Measurements from ENCODE around the gene PAN3. TPM values are rescaled to one million over a fixed set of nuclear protein-coding genes. Genes with fewer than 3 reads are reported as not detected.

Gene PAN3
- total RNA-seq, 2 donors from 2014 or later: 23.7 to 26.7 TPM

DNA sequence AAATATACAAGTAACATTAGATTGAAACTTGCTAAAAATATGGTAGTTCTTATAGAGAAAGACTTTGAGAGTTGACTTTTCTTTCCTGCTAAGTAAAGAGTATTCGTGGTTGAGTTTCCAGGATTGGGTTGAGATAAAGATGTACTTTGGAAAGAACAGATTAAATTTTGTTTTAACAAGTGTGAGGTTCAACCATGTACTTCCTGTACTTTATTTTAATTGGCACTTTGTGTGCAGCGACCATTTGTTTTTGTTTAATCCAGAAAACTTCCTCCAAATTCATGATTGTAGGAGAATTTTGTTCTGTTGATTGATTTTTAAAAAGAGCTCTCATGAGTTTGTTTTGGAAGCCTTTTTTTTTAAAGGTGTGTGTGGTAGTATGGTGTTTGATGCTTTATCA is 46.9 kb downstream of the PAN3 start:
- intact Hi-C loops (cut with DNase I): no loop called here

DNA sequence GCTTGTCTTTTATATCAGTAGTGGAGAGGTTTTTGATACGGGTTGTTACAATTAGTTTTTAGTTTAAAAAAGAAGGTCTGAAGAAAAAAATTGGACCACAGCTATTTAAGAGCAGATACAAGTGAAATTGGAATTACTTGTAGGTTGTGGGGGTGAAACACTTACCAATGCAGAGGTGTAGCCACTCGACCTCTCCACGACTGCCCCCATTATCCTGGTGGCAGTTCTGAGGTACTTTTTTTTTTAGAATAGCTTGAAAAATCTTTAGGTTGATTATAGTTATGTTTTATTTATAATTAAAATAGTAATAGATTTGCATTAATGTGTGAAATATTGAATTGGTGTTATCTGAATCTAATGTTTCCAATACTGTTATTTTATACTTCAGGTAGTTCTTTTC is 60.7 kb downstream of the PAN3 start:
- intact Hi-C loops (cut with DNase I): no loop called here
- DNase-seq (ENCODE audit: low spot score): no peak

More for the DNA sequence above, 46.9 kb downstream of the PAN3 start:
- no peak for DNase-seq (ENCODE audit: low spot score)

DNA sequence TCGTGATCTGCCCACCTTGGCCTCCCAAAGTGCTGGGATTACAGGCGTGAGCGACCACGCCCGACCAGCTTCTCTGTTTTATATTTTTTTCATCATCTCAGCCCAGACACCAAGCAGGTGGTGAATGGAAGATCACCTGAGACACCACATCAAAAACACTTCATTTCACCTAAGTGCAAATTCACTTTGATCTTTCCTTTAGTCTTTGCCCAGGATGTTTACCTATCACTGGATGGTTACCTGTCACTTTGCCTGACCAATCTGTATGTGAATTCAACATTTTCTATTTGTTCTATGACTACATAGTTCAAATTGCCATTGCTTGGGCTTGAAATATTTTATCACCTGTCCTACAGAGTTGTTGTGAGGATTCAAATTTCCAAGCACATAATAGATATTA is 65.7 kb downstream of the PAN3 start:
- intact Hi-C loops (cut with DNase I): no loop called here
- no peak for DNase-seq (ENCODE audit: low spot score)

- no peak for DNase-seq (ENCODE audit: low spot score)
- intact Hi-C loops (cut with DNase I): no loop called here
Observed at GRCh38 chr13:28204690-28205443, 66.5 kb downstream of the PAN3 start.

DNA sequence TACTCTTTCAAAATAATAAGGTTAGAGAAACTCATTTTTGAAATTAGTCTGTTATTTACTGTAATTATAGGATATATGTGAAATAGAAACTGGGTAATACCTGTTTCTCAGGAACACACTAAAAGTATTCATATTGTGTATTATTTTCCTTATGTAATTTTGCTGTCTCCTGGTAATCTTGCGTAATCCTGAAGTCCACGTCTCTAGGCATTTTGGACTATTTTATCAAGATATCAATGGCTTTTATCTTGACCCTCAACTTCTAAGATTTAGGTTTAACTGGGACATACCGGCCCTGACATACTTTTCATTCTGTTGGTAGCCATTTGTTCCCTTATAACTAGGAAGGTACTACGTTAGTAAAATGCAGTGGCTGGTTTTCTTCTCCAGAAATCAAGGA is 80.3 kb downstream of the PAN3 start:
- DNase-seq (ENCODE audit: low spot score): no peak
- intact Hi-C loops (cut with DNase I): no loop called here

DNA sequence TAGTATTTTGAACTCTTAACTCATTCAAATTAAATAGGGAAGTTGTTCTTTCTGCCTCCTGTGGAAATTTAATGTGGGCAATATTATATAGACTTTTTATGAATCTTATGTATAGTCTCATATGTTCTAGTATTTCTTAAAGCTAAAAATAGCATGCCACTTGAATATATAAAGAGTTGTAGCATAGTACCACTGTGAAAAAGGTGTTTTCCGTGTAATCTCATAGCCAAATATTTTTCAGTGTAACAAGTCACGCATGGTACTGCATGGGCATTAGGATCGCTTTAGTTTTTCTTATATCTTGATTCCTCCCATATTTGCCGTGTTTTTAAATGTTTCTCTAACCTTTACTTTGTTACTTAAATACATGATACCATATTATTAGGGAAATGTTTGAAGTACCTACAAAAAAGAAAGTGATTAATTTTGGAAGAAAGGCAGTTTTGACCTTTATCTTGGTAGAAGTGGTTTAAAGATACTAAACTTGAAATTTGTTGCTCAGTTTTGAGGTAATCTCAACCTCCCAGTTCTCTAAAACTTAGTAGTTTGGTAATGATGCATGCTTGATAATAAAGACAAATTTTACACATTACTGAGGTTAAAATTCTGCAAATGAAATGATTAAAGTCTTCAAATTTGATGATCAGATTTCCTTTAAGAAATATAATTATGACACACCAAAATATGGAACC is 81.2 kb downstream of the PAN3 start:
- intact Hi-C loops (cut with DNase I): no loop called here
- DNase-seq (ENCODE audit: low spot score): no peak

- no peak for DNase-seq (ENCODE audit: low spot score)
- intact Hi-C loops (cut with DNase I): no loop called here
Observed at GRCh38 chr13:28220166-28220565, 81.8 kb downstream of the PAN3 start.

GRCh38 chr13:28229522-28230411 is 91.4 kb downstream of the PAN3 start:
- intact Hi-C loops (cut with DNase I): no loop called here
- no peak for DNase-seq (ENCODE audit: low spot score)

GRCh38 chr13:28231642-28232041 is 93.3 kb downstream of the PAN3 start:
- DNase-seq (ENCODE audit: low spot score): no peak
- intact Hi-C loops (cut with DNase I): no loop called here

- intact Hi-C loops (cut with DNase I): no loop called here
- DNase-seq (ENCODE audit: low spot score): no peak
Observed at GRCh38 chr13:28237944-28238343, 99.6 kb downstream of the PAN3 start.

DNA sequence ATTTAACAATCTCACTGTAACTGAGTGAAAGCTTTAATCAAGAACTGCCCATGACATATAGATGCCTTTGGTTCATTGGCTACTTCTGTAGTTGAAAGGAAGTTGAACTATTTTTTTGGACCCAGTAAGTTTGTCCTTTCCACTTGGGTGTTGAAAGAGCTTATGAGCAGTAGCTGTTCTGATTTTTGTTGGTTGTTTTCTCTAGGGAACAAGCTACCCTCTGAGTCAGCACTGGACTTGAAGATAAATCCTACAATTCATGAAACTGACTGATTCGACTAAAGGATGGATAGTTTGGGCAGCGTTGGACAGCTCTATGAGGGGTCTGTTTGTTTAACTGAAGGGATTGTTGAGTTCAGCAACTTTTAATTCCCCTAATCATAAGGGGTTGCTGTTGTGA is 101.0 kb downstream of the PAN3 start:
- DNase-seq (ENCODE audit: low spot score): no peak
- intact Hi-C loops (cut with DNase I): no loop called here

DNA sequence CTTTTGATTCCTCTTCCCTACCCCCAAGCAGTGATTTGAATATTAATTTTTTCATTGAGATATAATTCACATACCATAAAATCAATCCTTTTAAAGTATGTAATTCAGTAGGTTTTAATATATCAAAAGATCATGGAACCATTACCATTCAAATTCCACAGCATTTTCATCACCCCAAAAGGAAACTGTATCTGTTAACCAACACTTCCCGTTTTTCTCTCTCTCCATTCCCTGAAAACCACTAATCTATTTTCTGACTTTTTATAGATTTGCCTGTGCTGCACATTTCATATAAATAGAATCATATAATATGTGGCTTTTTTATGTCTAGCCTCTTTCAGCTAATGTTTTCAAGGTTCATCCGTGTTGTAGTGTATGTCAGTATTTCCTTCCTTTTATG is 107.1 kb downstream of the PAN3 start:
- intact Hi-C loops (cut with DNase I): no loop called here
- no peak for DNase-seq (ENCODE audit: low spot score)

GRCh38 chr13:28246891-28247290 is 108.5 kb downstream of the PAN3 start:
- intact Hi-C loops (cut with DNase I): no loop called here
- DNase-seq (ENCODE audit: low spot score): no peak

- no peak for DNase-seq (ENCODE audit: low spot score)
- intact Hi-C loops (cut with DNase I): no loop called here
Observed at GRCh38 chr13:28248080-28248479, 109.7 kb downstream of the PAN3 start.

DNA sequence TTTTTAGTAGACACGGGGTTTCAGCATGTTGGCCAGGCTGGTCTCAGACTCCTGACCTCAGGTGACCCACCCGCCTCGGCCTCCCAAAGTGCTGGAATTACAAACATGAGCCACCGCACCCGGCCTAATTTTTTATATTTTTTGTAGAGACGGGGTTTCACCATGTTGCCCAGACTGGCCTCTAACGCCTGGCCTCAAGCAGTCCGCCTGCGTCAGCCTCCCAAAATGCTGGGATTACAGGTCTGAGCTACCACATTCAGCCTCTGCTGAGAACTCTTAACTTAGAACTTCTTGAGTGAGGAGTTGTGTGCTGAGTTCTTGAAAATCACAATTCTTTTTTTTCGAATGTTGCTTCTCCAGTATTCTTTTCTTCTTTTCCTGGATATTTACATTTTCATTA is 112.2 kb downstream of the PAN3 start:
- intact Hi-C loops (cut with DNase I): no loop called here
- no peak for DNase-seq (ENCODE audit: low spot score)

- intact Hi-C loops (cut with DNase I): no loop called here
- no peak for DNase-seq (ENCODE audit: low spot score)
Observed at GRCh38 chr13:28251466-28251865, 113.1 kb downstream of the PAN3 start.

- no peak for DNase-seq (ENCODE audit: low spot score)
- intact Hi-C loops (cut with DNase I): no loop called here
Observed at GRCh38 chr13:28252547-28252946, 114.2 kb downstream of the PAN3 start.

DNA sequence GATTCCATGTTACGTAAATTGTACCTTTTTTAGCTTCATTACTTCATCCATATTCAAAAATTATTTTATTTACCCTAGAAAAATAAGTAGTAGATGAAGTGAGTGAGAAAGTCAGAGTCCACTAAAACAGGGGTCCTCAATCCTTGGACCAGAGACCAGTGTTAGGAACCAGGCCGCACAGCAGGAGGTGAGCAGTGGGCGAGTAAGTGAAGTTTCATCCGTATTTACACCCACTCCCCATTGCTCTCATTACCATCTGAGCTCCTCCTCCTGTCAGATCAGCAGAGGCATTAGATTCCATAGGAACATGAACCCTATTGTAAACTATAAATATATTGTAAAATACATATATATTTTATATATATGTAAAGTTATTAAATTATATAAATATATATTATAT is 119.0 kb downstream of the PAN3 start:
- intact Hi-C loops (cut with DNase I): no loop called here
- no peak for DNase-seq (ENCODE audit: low spot score)

DNA sequence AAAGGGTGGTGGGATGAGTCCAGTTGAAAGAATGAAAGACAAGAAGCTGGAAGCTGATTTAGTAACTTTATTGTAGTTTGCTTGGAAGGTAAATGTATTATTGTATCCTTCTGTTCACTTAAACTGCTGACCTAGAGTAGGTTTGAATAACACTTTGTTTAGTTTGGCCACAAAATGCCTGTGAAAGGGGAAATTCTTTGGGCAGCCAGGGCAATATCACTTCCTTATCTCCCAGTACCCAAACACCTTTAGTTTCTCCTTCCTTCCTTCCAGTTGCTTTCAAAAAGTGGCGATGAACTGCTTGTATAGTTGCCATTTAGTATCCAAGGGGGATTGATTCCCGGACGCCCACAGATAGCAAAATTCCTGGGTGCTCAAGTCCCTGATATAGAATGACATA is 120.1 kb downstream of the PAN3 start:
- intact Hi-C loops (cut with DNase I): no loop called here
- DNase-seq (ENCODE audit: low spot score): no peak

DNA sequence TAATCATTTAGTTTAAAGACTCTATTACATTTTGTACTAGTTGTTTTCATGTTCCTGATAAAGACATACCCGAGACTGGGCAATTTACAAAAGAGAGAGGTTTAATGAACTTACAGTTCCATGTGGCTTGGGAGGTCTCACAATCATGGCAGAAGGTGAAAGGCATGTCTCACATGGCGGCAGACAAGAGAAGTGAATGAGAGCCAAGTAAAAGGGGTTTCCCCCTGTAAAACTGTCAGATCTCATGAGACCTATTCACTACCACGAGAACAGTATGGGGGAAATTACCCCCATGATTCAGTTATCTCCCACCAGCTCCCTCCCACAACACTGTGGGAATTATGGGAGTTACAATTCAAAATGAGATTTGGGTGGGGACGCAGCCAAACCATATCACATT is 129.2 kb downstream of the PAN3 start:
- DNase-seq (ENCODE audit: low spot score): no peak
- intact Hi-C loops (cut with DNase I): no loop called here
